ENCODE measurements around the gene UBXN1.
A peak's percentile ranks its signal among the peaks of the same experiment; 100 is the strongest.
"Not testable (repeated sequence)": the region's sequence is repeated elsewhere in the genome, so short reads cannot be mapped to it uniquely, and the experiment has no call there.

Gene UBXN1

GRCh38 chr11:62652161-62653006, 26.5 kb downstream of the UBXN1 start:
- Histone ChIP-seq H3K9me3 (ENCODE audit: control insufficient read depth, insufficient read depth, low read length) (no peaks in the 10 kb centered on the region), H4K20me1 (ENCODE audit: control insufficient read depth, insufficient read depth, low read depth, low read length) (no peaks in the 10 kb centered on the region)

GRCh38 chr11:62650283-62650682, 28.6 kb downstream of the UBXN1 start:
- H3F3A ChIP-seq (ENCODE audit: control insufficient read depth, insufficient read depth); H3K27ac ChIP-seq (ENCODE audit: low read depth, low read length); H3K27me3 ChIP-seq (ENCODE audit: control insufficient read depth, low read length); H4K20me1 ChIP-seq (ENCODE audit: control insufficient read depth, insufficient read depth, low read depth, low read length); H3K9me2 ChIP-seq (replicated peaks; ENCODE audit: control insufficient read depth, low read length); H3K4me3 ChIP-seq (ENCODE audit: low read length); H3K4me2 ChIP-seq (ENCODE audit: low read length); H3K9me3 ChIP-seq (ENCODE audit: control insufficient read depth, insufficient read depth, low read length): not testable (repeated sequence)
- H3K36me3 ChIP-seq (ENCODE audit: control insufficient read depth, low read length) = peaks cover 49% of the 10 kb centered on the region
- peaks cover 63% of the 10 kb centered on the region for H3K79me2 ChIP-seq (ENCODE audit: control insufficient read depth, low read length)
- peaks cover 40% of the 10 kb centered on the region for H3K4me1 ChIP-seq (ENCODE audit: control insufficient read depth, low read length)

More at GRCh38 chr11:62652161-62653006, 26.5 kb downstream of the UBXN1 start:
- Histone ChIP-seq H3K27ac (ENCODE audit: low read depth, low read length) (peak overlapping the region; percentile 80), H3K4me1 (ENCODE audit: control insufficient read depth, low read length) (peaks cover 30% of the 10 kb centered on the region), H3K4me3 (ENCODE audit: low read length) (peak overlapping the region; percentile 95), H3F3A (ENCODE audit: control insufficient read depth, insufficient read depth) (peaks cover 11% of the 10 kb centered on the region), H3K36me3 (ENCODE audit: control insufficient read depth, low read length) (peaks cover 35% of the 10 kb centered on the region), H3K79me2 (ENCODE audit: control insufficient read depth, low read length) (peaks cover 47% of the 10 kb centered on the region), H3K4me2 (ENCODE audit: low read length) (peak overlapping the region; percentile 97), H3K9me2 (replicated peaks; ENCODE audit: control insufficient read depth, low read length) (no peaks in the 10 kb centered on the region), H3K27me3 (ENCODE audit: control insufficient read depth, low read length) (no peaks in the 10 kb centered on the region)
- TF ChIP-seq CTCF (IDR thresholded peaks at IDR 0.05; ENCODE audit: low read depth, low read length, poor library complexity, severe bottlenecking) (no peak), EZH2phosphoT487 (IDR thresholded peaks at IDR 0.05; ENCODE audit: borderline replicate concordance, low read length) (no peak)

DNA sequence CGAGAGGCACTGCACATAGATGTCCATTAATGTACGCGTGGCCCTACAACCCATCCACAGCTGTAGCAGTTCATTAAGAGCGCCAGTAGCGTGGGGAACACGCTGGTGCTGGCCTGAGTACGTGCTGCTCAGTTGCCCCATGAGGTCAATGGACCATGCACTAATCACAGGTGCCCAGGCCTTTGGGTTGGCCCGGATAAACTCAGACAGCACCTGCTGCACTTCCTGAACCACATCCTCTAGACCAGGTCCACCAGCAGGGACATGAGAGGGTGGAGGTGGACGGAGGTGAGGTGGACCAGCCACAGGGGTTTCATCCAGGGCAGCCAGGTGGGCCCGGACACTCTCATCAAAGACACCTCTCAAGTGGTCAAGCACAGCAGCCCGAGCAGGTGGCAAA, 29.4 kb downstream of the UBXN1 start:
- no peaks in the 10 kb centered on the region for H3K27me3 ChIP-seq (ENCODE audit: control insufficient read depth, low read length)
- no peaks in the 10 kb centered on the region for H3F3A ChIP-seq (ENCODE audit: control insufficient read depth, insufficient read depth)
- peaks cover 45% of the 10 kb centered on the region for H3K4me1 ChIP-seq (ENCODE audit: control insufficient read depth, low read length)
- TF ChIP-seq CTCF (IDR thresholded peaks at IDR 0.05; ENCODE audit: low read depth, low read length, poor library complexity, severe bottlenecking) (no peak), EZH2phosphoT487 (IDR thresholded peaks at IDR 0.05; ENCODE audit: borderline replicate concordance, low read length) (no peak)
- H3K4me2 ChIP-seq (ENCODE audit: low read length) = no peak overlapping the region
- H3K4me3 ChIP-seq (ENCODE audit: low read length) = no peak overlapping the region
- H3K9me3 ChIP-seq (ENCODE audit: control insufficient read depth, insufficient read depth, low read length) = no peaks in the 10 kb centered on the region
- H3K27ac ChIP-seq (ENCODE audit: low read depth, low read length) = no peak overlapping the region
- H3K36me3 ChIP-seq (ENCODE audit: control insufficient read depth, low read length) = peaks cover 55% of the 10 kb centered on the region
- H4K20me1 ChIP-seq (ENCODE audit: control insufficient read depth, insufficient read depth, low read depth, low read length) = peaks cover 3% of the 10 kb centered on the region; the same call in 1 of the 2 replicates
- H3K9me2 ChIP-seq (replicated peaks; ENCODE audit: control insufficient read depth, low read length) = no peaks in the 10 kb centered on the region
- H3K79me2 ChIP-seq (ENCODE audit: control insufficient read depth, low read length) = peaks cover 71% of the 10 kb centered on the region

GRCh38 chr11:62648967-62649364, 29.9 kb downstream of the UBXN1 start:
- Histone ChIP-seq H3K9me2 (replicated peaks; ENCODE audit: control insufficient read depth, low read length) (no peaks in the 10 kb centered on the region), H3F3A (ENCODE audit: control insufficient read depth, insufficient read depth) (no peaks in the 10 kb centered on the region), H4K20me1 (ENCODE audit: control insufficient read depth, insufficient read depth, low read depth, low read length) (peaks cover 3% of the 10 kb centered on the region; the same call in 1 of the 2 replicates), H3K27ac (ENCODE audit: low read depth, low read length) (no peak overlapping the region), H3K4me3 (ENCODE audit: low read length) (no peak overlapping the region), H3K4me1 (ENCODE audit: control insufficient read depth, low read length) (peaks cover 44% of the 10 kb centered on the region), H3K79me2 (ENCODE audit: control insufficient read depth, low read length) (peaks cover 76% of the 10 kb centered on the region), H3K27me3 (ENCODE audit: control insufficient read depth, low read length) (no peaks in the 10 kb centered on the region), H3K9me3 (ENCODE audit: control insufficient read depth, insufficient read depth, low read length) (no peaks in the 10 kb centered on the region), H3K36me3 (ENCODE audit: control insufficient read depth, low read length) (peaks cover 60% of the 10 kb centered on the region), H3K4me2 (ENCODE audit: low read length) (no peak overlapping the region)
- TF ChIP-seq CTCF (IDR thresholded peaks at IDR 0.05; ENCODE audit: low read depth, low read length, poor library complexity, severe bottlenecking) = no peak

Measured in DOHH2 (cell line).